ENCODE measurements around the gene JCAD.

Gene JCAD

GRCh38 chr10:30073045-30073766, 13.8 kb upstream of the JCAD start:
- DNase-seq (ENCODE audit: low read depth) = no peak

- no peak for DNase-seq (ENCODE audit: low read depth)
Measured at GRCh38 chr10:30072068-30072467, 12.7 kb upstream of the JCAD start.

DNA sequence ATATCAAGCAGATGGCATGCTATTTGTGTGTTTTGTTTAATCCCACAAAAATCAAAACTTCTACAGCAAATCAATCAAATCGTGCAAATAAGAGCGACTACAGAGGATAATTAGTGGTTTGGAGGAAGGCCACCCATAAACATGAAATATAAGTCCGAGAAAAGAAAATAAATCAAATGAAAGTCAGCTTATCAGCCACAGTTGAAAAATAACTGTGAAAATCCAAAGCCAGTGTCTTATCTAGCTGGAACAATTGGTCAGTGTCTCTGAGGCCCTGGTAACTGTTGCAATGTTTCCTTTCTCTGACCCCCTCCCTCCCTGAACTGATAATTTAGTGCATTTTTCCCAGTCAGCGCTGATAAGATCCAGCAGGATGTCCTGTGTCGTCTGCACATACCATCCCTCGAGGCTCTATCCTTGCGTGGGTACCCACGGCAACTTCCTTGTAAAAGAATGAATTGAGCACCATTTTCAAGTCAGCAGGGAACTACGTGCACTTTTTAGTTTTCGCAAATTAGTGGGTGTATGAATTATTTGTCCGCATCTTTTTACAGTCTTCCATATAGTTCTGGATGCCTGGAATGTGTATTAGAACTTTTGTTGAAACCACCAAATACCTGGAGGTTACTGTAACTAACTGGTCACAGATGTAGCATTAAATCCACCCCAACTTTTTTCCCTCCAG, 10.8 kb upstream of the JCAD start:
- no peak for DNase-seq (ENCODE audit: low read depth)

DNA sequence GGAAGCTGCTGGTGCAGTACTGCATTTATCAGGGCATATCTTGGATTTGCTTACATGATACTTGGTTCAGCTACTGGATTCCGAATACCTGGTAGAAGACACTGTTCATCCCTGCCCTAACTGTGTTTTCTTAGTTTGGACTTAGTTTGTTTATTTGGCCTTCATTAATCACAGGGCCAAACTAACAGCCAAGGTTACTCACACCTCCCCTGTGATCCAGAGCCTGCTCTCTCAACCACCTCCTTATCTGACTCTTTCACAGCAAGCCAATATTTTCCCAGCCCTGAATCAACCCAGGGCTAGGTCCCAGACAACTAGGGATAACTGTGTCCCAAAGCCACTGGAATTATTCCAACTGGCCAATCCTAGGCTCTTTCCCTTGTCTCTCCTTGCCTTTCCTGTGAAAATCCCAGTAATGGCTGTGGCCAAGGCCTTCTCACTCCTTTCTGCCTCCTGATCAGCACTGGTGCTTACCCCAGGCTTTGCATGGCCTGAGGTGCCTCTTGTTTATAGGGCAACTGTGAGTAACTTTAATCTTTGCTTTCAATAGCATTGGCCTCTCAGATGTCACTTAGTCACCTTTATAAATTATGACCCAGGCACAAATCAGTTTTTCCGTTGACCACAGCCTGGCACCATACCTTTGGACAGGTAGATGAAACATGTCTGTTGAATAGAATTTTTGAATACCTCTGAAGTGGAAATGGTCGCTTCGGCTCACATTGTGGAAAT, 9.3 kb upstream of the JCAD start:
- DNase-seq (ENCODE audit: low read depth) = no peak

DNA sequence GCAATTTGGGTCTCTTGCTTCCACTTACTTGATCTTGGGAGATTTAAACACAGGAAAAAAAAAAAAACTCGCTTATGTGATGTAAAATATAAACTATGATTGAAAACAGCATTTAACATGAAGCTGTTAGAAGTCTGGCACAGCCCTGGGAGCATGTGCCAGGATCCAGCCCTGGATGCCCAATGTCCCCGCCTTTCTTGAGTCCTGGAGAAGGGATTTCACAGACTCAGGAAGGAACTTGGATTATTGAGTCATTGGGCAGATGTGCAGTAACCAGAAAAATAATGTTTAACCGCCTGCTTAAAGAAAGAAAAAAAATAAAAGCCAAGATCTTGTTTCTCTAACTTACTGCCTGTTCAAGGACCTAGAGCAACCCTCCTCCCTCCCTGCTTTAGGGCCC, 3.7 kb upstream of the JCAD start:
- DNase-seq (ENCODE audit: low read depth) = no peak

- DNase-seq (ENCODE audit: low read depth) = no peak
Measured at GRCh38 chr10:30062582-30062981, 3.2 kb upstream of the JCAD start.

- DNase-seq (ENCODE audit: low read depth) = no peak
Measured at GRCh38 chr10:30062090-30062489, 2.7 kb upstream of the JCAD start.

GRCh38 chr10:30058570-30059132, 735 bp downstream of the JCAD start:
- DNase-seq (ENCODE audit: low read depth) = no peak

DNA sequence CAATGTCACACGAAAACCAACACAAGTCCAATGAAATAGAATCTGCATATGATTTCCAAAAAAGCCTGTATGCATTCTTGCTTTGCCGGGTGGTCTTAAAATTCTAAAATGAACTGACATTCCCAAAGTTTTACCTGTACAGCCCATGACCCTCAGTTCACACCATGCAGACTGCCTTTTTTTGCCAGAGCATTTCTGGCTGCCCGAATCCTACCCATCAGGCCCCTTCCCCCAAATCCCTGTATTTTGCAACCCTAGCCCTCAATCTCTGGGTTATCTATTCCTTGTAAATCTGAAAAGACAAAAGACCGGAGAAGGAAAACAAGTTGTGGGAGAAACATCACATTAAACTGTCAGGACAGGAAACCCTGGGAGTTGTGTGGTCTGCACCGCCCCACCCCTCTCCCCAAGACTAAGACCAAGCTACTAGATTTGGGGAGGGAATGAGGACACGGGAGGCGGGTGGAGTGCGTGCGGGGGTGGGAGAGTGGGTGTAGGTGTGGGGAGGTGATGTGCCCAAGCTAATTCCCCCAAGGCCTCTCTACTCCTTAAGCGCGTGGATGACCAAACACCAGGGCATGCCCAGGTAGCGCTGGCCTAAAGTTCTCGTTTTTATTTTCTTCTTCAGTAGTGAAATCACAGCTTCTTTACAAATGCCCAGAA, 1.4 kb downstream of the JCAD start:
- no peak for DNase-seq (ENCODE audit: low read depth)

- no peak for DNase-seq (ENCODE audit: low read depth)
Measured at GRCh38 chr10:30057421-30057841, 2.0 kb downstream of the JCAD start.

DNA sequence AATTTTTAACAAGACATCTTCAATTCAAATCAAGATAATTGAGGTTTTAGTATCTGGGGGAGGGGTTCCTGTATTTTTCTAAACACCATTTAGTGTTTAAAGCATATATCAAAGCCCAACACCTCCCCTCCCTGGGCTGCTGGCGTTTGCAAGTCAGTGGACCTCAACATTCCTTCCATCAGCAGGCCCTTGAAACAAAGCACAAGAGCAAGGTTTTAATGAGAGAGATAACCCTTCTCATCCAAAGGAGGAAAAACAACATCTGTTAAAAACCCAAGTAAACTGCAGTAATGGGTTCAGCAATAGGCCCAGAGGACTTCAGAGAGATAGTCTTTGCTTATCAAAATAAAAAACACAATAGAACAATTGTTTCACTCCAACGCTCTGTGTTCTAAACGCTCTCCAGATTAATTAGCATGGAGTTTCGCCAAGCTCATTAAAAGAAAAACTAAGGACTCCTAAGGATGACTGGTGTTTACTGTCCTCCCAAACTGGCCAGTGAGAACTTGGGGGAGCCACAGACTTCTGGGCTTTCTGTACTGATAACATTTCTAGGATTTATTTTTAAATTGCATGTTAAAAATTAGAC, 2.5 kb downstream of the JCAD start:
- DNase-seq (ENCODE audit: low read depth) = no peak

GRCh38 chr10:30056281-30056680, 3.1 kb downstream of the JCAD start:
- DNase-seq (ENCODE audit: low read depth) = no peak

DNA sequence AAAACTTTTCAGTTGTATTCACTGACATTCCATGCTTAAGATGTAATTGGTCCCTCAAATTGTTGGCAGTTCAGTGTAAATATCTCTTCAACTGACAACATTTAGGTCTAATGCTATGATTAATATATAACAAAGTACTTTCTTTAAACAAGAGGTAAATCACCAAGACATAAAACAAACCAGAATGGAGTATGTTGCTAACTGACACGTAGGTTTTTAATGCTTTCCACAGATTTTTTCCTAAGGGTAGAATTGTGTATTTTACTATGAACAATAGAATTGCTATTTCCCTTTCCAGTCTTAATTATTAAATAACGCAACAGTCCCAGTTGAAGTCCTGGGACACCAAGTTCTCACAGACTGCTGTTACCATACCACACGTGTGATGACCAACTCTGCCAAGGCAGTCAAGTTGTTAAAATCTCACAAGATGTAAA, 4.1 kb downstream of the JCAD start:
- no peak for DNase-seq (ENCODE audit: low read depth)

DNA sequence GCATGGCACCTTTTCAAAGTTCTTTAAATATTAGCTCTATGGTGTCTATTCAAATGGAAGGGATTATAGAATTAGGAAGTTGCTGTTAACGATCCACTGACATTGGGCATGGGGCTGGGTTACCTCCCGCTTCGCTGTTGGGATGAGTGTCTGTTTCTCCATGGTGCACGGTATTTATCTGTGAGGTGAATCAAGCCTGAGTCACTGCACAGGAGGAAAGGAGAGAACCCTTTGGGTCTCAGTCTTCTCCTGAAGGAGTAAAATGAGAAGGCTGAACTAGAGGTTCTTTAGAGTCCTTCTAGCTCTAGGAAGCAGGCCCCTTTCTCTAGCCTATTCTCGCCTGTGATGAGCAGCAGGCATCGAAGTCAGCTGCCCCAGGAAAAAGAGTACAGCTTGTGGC, 7.3 kb downstream of the JCAD start:
- no peak for DNase-seq (ENCODE audit: low read depth)

DNA sequence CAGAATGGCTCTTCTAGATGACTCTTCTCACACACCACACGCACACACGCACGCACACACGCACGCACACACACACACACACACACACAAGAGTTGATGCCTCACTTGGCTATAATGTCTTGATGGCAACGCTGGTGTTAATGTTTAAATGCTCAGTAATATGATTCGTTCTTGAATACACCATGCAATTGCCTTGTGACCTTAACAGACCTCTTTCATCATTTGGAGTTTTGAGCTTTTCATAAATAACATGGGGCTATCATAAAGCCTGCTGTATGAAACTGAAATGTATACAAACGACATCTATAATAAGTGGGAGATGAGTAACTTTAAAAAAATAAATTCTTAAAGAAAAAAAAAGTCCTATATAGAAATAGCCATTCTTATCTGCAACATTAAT, 8.2 kb downstream of the JCAD start:
- no peak for DNase-seq (ENCODE audit: low read depth)

- no peak for DNase-seq (ENCODE audit: low read depth)
Measured at GRCh38 chr10:30050411-30050810, 9.0 kb downstream of the JCAD start.

- DNase-seq (ENCODE audit: low read depth) = no peak
Measured at GRCh38 chr10:30048768-30049517, 10.4 kb downstream of the JCAD start.

GRCh38 chr10:30047924-30048531, 11.4 kb downstream of the JCAD start:
- no peak for DNase-seq (ENCODE audit: low read depth)

DNA sequence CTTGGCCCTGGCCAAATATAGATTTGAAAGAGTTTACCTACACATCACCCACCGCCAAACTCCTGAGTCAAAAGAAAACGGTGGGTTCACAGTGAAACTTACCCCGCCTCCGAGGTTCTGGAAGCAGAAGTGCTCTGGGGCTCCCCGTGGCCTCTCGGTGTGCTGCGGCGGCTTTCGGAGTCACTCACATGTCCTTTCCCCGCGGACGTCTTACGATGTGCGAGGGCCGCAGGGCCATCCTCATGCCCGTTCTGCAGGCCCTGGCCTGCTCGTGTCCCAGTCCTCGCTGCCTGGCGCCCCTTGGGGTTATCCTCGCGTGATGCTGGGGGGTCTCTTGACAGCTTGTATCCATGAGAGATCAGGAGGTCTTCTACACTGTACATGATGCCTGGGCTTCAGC, 12.0 kb downstream of the JCAD start:
- DNase-seq (ENCODE audit: low read depth) = no peak

DNA sequence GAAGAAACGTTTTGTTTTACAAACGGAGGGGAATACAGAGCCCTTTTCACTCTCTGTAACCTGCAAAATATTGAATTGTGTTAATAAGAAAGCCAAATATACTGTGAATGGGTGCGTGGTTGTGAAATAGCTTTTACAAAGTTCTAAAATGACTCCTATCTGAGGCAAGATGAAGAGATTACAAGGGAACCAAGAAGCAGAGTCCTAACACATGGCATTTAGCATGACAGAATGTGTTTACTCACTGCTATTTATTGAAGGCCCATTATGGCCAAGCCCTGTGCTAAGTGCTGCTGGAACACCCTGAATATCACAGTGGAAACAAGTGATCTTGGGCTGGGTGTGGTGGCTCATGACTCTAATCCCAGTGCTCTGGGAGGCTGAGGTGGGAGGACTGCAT, 12.9 kb downstream of the JCAD start:
- DNase-seq (ENCODE audit: low read depth) = no peak

- DNase-seq (ENCODE audit: low read depth) = no peak
Measured at GRCh38 chr10:30045961-30046360, 13.4 kb downstream of the JCAD start.
